Endometrium (tissue), 2 donors: ENCODE measurements around the gene ODAD3.
"Not testable (repeated sequence)": the region's sequence is repeated elsewhere in the genome, so short reads cannot be mapped to it uniquely, and the experiment has no call there.

Source experiments
- FAIRE-seq: peaks from 2 replicates; lab custom pipeline; 2012; peaks lifted over from hg19 to GRCh38; lab: Jason Lieb, UNC
- donor health status: control.
- donor health status: control.

ODAD3 gene

GRCh38 chr19:11460207-11460606, 25.3 kb upstream of the ODAD3 start:
- FAIRE-seq: no peak

- FAIRE-seq: not testable (repeated sequence)
These were observed 24.0 kb upstream of the ODAD3 start for GRCh38 chr19:11458912-11459311.

- FAIRE-seq: no peak
These were observed 23.4 kb upstream of the ODAD3 start for GRCh38 chr19:11458236-11458900.

- no peak for FAIRE-seq
These were observed 22.9 kb upstream of the ODAD3 start for GRCh38 chr19:11457831-11458230.

GRCh38 chr19:11457115-11457514, 22.2 kb upstream of the ODAD3 start:
- FAIRE-seq: no peak

GRCh38 chr19:11456659-11457058, 21.7 kb upstream of the ODAD3 start:
- no peak for FAIRE-seq

GRCh38 chr19:11455233-11455554, 20.3 kb upstream of the ODAD3 start:
- FAIRE-seq: not testable (repeated sequence)

GRCh38 chr19:11453468-11454341, 18.8 kb upstream of the ODAD3 start:
- no peak for FAIRE-seq

GRCh38 chr19:11452620-11453310, 17.8 kb upstream of the ODAD3 start:
- no peak for FAIRE-seq

GRCh38 chr19:11451871-11452619, 17.1 kb upstream of the ODAD3 start:
- FAIRE-seq: peak; percentile 35

- FAIRE-seq: peak; percentile 82
These were observed 16.5 kb upstream of the ODAD3 start for GRCh38 chr19:11451327-11451870.

- no peak for FAIRE-seq
These were observed 15.8 kb upstream of the ODAD3 start for GRCh38 chr19:11450570-11451326.

GRCh38 chr19:11448923-11449554, 14.1 kb upstream of the ODAD3 start:
- FAIRE-seq: no peak

GRCh38 chr19:11448410-11448809, 13.5 kb upstream of the ODAD3 start:
- FAIRE-seq: no peak

- FAIRE-seq: no peak
These were observed 12.7 kb upstream of the ODAD3 start for GRCh38 chr19:11447347-11448262.

- FAIRE-seq: no peak
These were observed 11.9 kb upstream of the ODAD3 start for GRCh38 chr19:11446652-11447301.

- FAIRE-seq: no peak
These were observed 11.3 kb upstream of the ODAD3 start for GRCh38 chr19:11446271-11446651.

- no peak for FAIRE-seq
These were observed 10.2 kb upstream of the ODAD3 start for GRCh38 chr19:11445141-11445540.

GRCh38 chr19:11444059-11444458, 9.1 kb upstream of the ODAD3 start:
- FAIRE-seq: no peak
